K562 (cell line): Measurements from ENCODE around the gene CFAP298. TPM values are rescaled to one million over a fixed set of nuclear protein-coding genes. Genes with fewer than 3 reads are reported as not detected.

Source experiments
- ARNT ChIP-seq, 2 experiments: fragments of 450-650 bp; IDR thresholded peaks; 2 replicates each; pipeline ENCODE4 v1.6.1; 2016; ENCODE audit warnings: mild to moderate bottlenecking in 1 of 2
- CBX1 ChIP-seq: sonication (generic); IDR thresholded peaks from 2 replicates; pipeline ENCODE4 v1.6.1; 2016; ENCODE audit warnings: antibody characterized with exemption, low read depth, mild to moderate bottlenecking
- EZH2 ChIP-seq: IDR thresholded peaks from 2 replicates; pipeline ENCODE4 v1.6.1; 2012; ENCODE audit warnings: low read depth, mild to moderate bottlenecking, inconsistent platforms, low read length, borderline replicate concordance
- GATAD2B ChIP-seq: fragments of 450-650 bp; IDR thresholded peaks from 2 replicates; pipeline ENCODE4 v1.6.1; 2017; ENCODE audit warnings: mild to moderate bottlenecking, borderline replicate concordance
- HDAC2 ChIP-seq: fragments of 450-650 bp; IDR thresholded peaks from 2 replicates; pipeline ENCODE4 v1.6.1; 2016; ENCODE audit warnings: mild to moderate bottlenecking
- MXI1 ChIP-seq: IDR thresholded peaks from 2 replicates; pipeline ENCODE4 v1.6.1; 2011; ENCODE audit warnings: low read depth, mild to moderate bottlenecking, improper control_type of control experiment, low read length
- NCOR1 ChIP-seq: fragments of 450-650 bp; IDR thresholded peaks from 2 replicates; pipeline ENCODE4 v1.6.1; 2016; ENCODE audit warnings: mild to moderate bottlenecking, moderate library complexity
- NRF1 ChIP-seq, 2 experiments: fragments of 450-650 bp; IDR thresholded peaks in 1 of 2; conservative IDR thresholded peaks in 1 of 2; 2 replicates each; pipeline ENCODE4 v1.6.1; 2014; ENCODE audit warnings: mild to moderate bottlenecking in 2 of 2
- PHF20 ChIP-seq: fragments of 450-650 bp; IDR thresholded peaks from 2 replicates; pipeline ENCODE4 v1.6.1; 2018; ENCODE audit not compliant: partially characterized antibody
- RBM14 ChIP-seq: fragments of 200-400 bp; formaldehyde crosslinking; IDR thresholded peaks from 2 replicates; pipeline ENCODE4 v1.6.1; 2018; ENCODE audit warnings: low read depth, mild to moderate bottlenecking, low read length, moderate library complexity, borderline replicate concordance; ENCODE audit not compliant: insufficient read depth
- SMARCA4 ChIP-seq: fragments of 450-650 bp; IDR thresholded peaks from 2 replicates; pipeline ENCODE4 v1.6.1; 2016
- SNIP1 ChIP-seq: fragments of 450-650 bp; IDR thresholded peaks from 2 replicates; pipeline ENCODE4 v1.7.1; 2017; ENCODE audit warnings: low read depth, mild to moderate bottlenecking
- U2AF1 ChIP-seq: fragments of 200-400 bp; formaldehyde crosslinking; optimal IDR thresholded peaks from 2 replicates; pipeline ENCODE3; 2017; ENCODE audit warnings: mild to moderate bottlenecking, low read depth, low read length, moderate library complexity
- YY1 ChIP-seq, 3 experiments: IDR thresholded peaks; 2 replicates each; pipeline ENCODE4 v1.6.1; 2011; ENCODE audit warnings: low read length in 2 of 3, mild to moderate bottlenecking in 2 of 3, moderate library complexity in 2 of 3, borderline replicate concordance in 1 of 3, control low read depth in 1 of 3, low read depth in 1 of 3; ENCODE audit not compliant: insufficient read depth in 3 of 3, insufficient replicate concordance in 2 of 3, control insufficient read depth in 1 of 3, insufficient read length in 1 of 3; ENCODE audit errors: extremely low read depth in 1 of 3
- ZFX ChIP-seq: sonication (generic); formaldehyde crosslinking; IDR thresholded peaks from 2 replicates; pipeline ENCODE4 v1.8.0; 2022; ENCODE audit warnings: mild to moderate bottlenecking, missing genetic modification reagents, moderate library complexity
- ZNF197 ChIP-seq: fragments of 200-800 bp; sonication (Bioruptor generic); IDR thresholded peaks from 2 replicates; pipeline ENCODE4 v1.6.1; 2016; ENCODE audit warnings: low read depth, missing genetic modification characterization, missing compliant biosample characterization
- ZNF253 ChIP-seq: fragments of 250-450 bp; sonication (Bioruptor Pico); conservative IDR thresholded peaks from 2 replicates; pipeline ENCODE4 v1.6.1; 2021; ENCODE audit warnings: mild to moderate bottlenecking
- ZNF766 ChIP-seq: fragments of 200-800 bp; sonication (Bioruptor generic); conservative IDR thresholded peaks from 2 replicates; pipeline ENCODE4 v1.6.1; 2016; ENCODE audit warnings: missing genetic modification characterization, missing compliant biosample characterization
- polyA plus RNA-seq, 8 experiments: library from polyadenylated mRNA; depleted of rRNA in 4 of 8; stranded (reverse) in 5 of 8; unstranded in 3 of 8; fragments of >200 nt; fragmentation: Nextera tagmentation in 2 of 8; fragmentation: Illumina TruSeq in 1 of 8; extraction: Ambion mirVana in 2 of 8; extraction: Trizol in 1 of 8; gene quantifications; 2 replicates each; pipeline versions ENCODE4 v1.2.1 to v1.2.3, GENCODE V29; 2011 to 2014; ENCODE audit warnings: inconsistent platforms in 1 of 8, missing spikeins in 1 of 8
- total RNA-seq, 7 experiments: library from RNA; depleted of rRNA in 6 of 7; stranded (reverse); fragments of >200 nt in 6 of 7; fragmentation: Illumina TruSeq in 2 of 7; extraction: Trizol in 2 of 7; gene quantifications; 2 replicates each; pipeline versions ENCODE4 v1.2.1 to v1.2.3, GENCODE V29; 2011 to 2021; ENCODE audit warnings: low replicate concordance in 1 of 7
- TF ChIP-seq, protein P1 (sequence below): IDR thresholded peaks from 2 replicates; pipeline ENCODE4 v1.6.1; 2014; ENCODE audit warnings: antibody characterized with exemption
- TF ChIP-seq, protein P2 (sequence below): sonication (generic); formaldehyde crosslinking; IDR thresholded peaks from 2 replicates; pipeline ENCODE4 v1.8.0; 2022; ENCODE audit warnings: mild to moderate bottlenecking, missing genetic modification reagents
- TF ChIP-seq, protein P3 (sequence below): sonication (generic); formaldehyde crosslinking; IDR thresholded peaks from 2 replicates; pipeline ENCODE4 v1.8.0; 2022; ENCODE audit warnings: mild to moderate bottlenecking, missing genetic modification reagents

Gene CFAP298
- total and polyA plus RNA-seq, 9 of the 15 experiments (the other 6 are each of a cell fraction or from before 2014, with no cell fraction given), result 31.4 to 178 (median 89.7) TPM

DNA sequence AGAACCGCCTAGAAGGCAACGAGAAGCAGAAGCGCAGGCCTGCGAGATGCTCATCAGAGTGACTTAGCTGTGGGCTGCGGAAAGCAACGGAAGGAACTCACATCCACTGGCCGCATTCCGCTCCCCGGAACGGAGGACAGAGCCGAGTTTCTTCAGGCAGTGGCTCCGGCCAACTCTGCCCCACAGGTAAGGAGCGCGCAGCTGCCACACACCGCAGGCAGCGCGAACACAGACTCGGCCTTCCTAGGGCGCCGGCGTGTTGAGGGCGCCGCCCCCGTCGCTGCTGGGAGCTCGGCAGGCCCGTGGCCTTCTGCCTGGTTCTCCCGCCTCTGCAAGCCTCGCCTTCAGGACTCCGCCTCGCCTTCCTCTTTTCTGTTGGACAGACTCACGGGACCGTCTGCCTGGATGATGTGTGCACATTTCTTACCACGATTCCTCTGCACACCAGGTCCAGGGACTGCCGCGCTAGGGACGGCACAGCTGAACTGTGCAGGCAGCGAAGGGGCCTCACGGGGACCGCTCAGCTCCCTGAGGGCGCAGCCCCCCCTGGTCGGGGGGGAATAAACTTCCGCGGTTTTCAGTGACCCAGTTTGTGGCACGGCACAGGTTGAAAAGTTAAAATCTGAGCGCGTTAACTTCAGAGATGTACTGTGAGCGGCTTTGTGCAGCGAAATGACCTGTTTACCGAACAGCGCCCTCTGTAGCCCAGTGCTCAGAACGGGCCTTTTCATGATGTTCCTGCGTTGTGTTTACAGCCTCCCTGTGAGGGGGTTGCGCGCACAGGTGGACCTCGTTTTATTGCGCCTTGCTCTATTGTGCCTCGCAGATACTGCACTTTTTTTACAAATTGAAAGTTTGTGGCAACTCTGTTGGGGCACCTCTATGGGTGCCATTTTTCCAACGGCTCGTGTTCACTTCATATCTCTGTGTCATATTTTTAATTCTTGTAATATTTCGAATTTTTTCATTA, 42.6 kb downstream of the CFAP298 start (continued):
- TF ChIP-seq ARNT (IDR thresholded peaks at IDR 0.05) (peak in 1 of 2 experiments; percentile 95; a peak in 2 of 4 replicates), PHF20 (no peak), ZNF253 (no peak), CBX1 (no peak; the same call in 1 of the 2 replicates), NCOR1 (0 out of 2 replicates have a peak, but pooled peaks have one; percentile 12), HDAC2 (peak; percentile 88; the same call in 1 of the 2 replicates), NRF1 (conservative IDR thresholded peaks at IDR 0.05 in 1 of 2, IDR thresholded peaks at IDR 0.05 in 1 of 2) (peak; percentile 60 to 67), ZFX (CRISPR knock-in tag) (peak; percentile 59), EZH2 (no peak), GATAD2B (peak; percentile 26; the same call in 1 of the 2 replicates), YY1 (IDR thresholded peaks at IDR 0.05; ENCODE audit: borderline replicate concordance in 1 of 3, control insufficient read depth in 1 of 3, extremely low read depth in 1 of 3, insufficient read depth in 3 of 3, insufficient read length in 1 of 3, insufficient replicate concordance in 2 of 3, low read depth in 1 of 3, low read length in 2 of 3) (peak in 1 of 3 experiments; percentile 32), SMARCA4 (peak; percentile 84), ZNF197 (CRISPR knock-in tag) (0 out of 2 replicates have a peak, but pooled peaks have one; percentile 43), SNIP1 (no peak), RBM14 (no peak), ZNF766 (no peak), U2AF1 (no peak), MXI1 (0 out of 2 replicates have a peak, but pooled peaks have one; percentile 17)
- TF ChIP-seq, protein P1, sequence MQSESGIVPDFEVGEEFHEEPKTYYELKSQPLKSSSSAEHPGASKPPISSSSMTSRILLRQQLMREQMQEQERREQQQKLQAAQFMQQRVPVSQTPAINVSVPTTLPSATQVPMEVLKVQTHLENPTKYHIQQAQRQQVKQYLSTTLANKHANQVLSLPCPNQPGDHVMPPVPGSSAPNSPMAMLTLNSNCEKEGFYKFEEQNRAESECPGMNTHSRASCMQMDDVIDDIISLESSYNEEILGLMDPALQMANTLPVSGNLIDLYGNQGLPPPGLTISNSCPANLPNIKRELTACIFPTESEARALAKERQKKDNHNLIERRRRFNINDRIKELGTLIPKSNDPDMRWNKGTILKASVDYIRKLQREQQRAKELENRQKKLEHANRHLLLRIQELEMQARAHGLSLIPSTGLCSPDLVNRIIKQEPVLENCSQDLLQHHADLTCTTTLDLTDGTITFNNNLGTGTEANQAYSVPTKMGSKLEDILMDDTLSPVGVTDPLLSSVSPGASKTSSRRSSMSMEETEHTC, result 0 out of 2 replicates have a peak, but pooled peaks have one; percentile 15
- TF ChIP-seq, protein P2, sequence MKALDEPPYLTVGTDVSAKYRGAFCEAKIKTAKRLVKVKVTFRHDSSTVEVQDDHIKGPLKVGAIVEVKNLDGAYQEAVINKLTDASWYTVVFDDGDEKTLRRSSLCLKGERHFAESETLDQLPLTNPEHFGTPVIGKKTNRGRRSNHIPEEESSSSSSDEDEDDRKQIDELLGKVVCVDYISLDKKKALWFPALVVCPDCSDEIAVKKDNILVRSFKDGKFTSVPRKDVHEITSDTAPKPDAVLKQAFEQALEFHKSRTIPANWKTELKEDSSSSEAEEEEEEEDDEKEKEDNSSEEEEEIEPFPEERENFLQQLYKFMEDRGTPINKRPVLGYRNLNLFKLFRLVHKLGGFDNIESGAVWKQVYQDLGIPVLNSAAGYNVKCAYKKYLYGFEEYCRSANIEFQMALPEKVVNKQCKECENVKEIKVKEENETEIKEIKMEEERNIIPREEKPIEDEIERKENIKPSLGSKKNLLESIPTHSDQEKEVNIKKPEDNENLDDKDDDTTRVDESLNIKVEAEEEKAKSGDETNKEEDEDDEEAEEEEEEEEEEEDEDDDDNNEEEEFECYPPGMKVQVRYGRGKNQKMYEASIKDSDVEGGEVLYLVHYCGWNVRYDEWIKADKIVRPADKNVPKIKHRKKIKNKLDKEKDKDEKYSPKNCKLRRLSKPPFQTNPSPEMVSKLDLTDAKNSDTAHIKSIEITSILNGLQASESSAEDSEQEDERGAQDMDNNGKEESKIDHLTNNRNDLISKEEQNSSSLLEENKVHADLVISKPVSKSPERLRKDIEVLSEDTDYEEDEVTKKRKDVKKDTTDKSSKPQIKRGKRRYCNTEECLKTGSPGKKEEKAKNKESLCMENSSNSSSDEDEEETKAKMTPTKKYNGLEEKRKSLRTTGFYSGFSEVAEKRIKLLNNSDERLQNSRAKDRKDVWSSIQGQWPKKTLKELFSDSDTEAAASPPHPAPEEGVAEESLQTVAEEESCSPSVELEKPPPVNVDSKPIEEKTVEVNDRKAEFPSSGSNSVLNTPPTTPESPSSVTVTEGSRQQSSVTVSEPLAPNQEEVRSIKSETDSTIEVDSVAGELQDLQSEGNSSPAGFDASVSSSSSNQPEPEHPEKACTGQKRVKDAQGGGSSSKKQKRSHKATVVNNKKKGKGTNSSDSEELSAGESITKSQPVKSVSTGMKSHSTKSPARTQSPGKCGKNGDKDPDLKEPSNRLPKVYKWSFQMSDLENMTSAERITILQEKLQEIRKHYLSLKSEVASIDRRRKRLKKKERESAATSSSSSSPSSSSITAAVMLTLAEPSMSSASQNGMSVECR (CRISPR knock-in tag), result peak; percentile 69; the same call in 1 of the 2 replicates
- TF ChIP-seq, protein P3, sequence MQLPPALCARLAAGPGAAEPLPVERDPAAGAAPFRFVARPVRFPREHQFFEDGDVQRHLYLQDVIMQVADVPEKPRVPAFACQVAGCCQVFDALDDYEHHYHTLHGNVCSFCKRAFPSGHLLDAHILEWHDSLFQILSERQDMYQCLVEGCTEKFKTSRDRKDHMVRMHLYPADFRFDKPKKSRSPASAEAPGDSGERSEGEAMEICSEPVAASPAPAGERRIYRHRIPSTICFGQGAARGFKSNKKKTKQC (CRISPR knock-in tag), result peak; percentile 48
